Measurements from ENCODE around the gene BORCS6. TPM values are rescaled to one million over a fixed set of nuclear protein-coding genes. Genes with fewer than 3 reads are reported as not detected.
"Not testable (repeated sequence)": the region's sequence is repeated elsewhere in the genome, so short reads cannot be mapped to it uniquely, and the experiment has no call there.

Gene BORCS6
- total RNA-seq, 1 donor from 2014 or later: 7.8 TPM

DNA sequence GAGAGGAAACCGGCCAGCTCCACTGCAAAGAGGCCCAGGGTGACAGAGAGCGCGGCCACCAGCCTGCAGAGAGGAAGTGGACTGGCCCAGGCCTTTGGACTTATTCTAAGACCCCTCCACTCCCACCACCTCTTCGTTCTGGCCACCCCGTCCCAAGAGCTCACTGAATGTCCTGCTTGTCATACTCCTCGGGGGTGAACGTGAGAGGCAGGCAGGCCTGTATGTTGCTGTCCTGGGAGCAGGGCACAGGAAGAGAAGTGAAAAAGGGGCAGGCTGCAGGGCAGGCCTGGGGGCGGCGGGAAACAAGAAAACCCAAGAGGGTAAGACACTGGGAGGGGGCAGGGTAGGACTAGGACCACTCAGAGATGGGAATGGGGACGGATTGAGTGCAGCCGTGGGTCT, 14.2 kb downstream of the BORCS6 start:
- Histone ChIP-seq H3K27me3 (no peaks in the 10 kb centered on the region), H3K9me3 (no peaks in the 10 kb centered on the region), H3K4me1 (peaks cover 23% of the 10 kb centered on the region), H3K36me3 (no peaks in the 10 kb centered on the region), H3K27ac (peak overlapping the region; percentile 84), H3K4me3 (peak overlapping the region; percentile 68)
- ATAC-seq (peak; percentile 22), DNase-seq (no peak)
- intact Hi-C loops (cut with DNase I): no loop called here
- TF ChIP-seq, protein P1, sequence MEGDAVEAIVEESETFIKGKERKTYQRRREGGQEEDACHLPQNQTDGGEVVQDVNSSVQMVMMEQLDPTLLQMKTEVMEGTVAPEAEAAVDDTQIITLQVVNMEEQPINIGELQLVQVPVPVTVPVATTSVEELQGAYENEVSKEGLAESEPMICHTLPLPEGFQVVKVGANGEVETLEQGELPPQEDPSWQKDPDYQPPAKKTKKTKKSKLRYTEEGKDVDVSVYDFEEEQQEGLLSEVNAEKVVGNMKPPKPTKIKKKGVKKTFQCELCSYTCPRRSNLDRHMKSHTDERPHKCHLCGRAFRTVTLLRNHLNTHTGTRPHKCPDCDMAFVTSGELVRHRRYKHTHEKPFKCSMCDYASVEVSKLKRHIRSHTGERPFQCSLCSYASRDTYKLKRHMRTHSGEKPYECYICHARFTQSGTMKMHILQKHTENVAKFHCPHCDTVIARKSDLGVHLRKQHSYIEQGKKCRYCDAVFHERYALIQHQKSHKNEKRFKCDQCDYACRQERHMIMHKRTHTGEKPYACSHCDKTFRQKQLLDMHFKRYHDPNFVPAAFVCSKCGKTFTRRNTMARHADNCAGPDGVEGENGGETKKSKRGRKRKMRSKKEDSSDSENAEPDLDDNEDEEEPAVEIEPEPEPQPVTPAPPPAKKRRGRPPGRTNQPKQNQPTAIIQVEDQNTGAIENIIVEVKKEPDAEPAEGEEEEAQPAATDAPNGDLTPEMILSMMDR (IDR thresholded peaks at IDR 0.05): no peak

DNA sequence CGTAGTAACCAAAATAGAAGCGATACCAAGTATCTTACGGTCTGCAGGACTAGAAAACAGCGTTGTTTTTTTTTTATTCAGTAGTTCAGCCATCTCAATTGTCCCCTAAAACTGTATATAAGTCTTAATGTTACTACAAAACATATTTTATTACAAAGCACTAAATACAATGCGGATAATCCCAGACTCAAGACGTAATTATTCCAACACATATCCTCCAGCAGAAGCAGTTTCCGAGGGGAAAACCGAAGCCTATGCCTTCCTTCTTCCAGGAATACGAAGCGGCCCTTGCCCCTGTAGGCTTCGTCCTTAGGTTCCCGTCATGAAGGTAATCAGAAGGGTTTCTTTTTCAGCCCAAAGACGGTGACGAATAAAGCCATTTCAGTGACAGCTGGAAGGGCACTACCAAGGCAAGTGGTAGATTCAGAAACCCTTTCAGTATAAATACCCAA, 16.1 kb downstream of the BORCS6 start:
- Histone ChIP-seq H3K4me3 (peak overlapping the region; percentile 47), H3K4me1 (peaks cover 23% of the 10 kb centered on the region), H3K36me3 (no peaks in the 10 kb centered on the region), H3K27ac (peak overlapping the region; percentile 99), H3K27me3 (no peaks in the 10 kb centered on the region), H3K9me3 (no peaks in the 10 kb centered on the region)
- intact Hi-C loops (cut with DNase I): no loop called here
- no peak for ATAC-seq
- TF ChIP-seq, protein P1 (IDR thresholded peaks at IDR 0.05): no peak
- DNase-seq: no peak

DNA sequence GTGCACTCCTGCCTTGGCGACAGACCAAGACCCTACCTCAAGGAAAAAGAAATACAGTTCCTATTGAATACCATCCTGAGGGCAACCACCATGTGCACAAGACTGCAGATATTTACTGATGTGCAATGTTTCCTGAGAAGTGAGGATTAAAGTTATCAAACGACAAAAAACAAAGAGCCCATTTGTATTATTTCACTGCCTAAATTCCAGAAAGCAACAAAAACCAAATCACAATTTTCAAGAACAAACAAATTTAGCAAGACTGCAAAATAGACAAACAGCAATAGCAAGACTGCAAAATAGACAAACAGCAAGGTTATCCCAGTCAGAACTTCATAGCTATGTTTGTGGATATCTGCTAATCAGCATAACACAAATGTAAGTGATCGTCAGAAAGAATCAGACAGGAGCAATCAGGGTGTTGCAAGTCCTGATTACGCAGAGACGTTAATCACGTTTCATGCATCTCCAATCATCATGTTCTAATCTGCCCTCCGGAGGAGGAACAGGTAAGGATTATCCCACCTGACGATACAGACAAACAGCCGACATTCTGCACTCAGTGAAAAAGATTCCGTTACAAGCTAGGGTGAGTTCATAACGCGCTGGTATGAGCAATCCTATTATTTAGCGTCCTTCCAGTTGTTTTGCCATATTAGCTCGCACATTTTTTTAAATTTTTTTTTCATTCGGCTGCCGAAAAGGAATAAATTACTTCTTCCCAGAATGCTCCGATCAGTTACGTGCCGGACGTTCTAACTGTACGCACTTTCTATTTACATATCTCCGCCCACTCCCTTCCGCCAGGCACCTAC, 16.7 kb downstream of the BORCS6 start:
- no peaks in the 10 kb centered on the region for H3K36me3 ChIP-seq
- TF ChIP-seq, protein P1 (IDR thresholded peaks at IDR 0.05): no peak
- intact Hi-C loops (cut with DNase I): no loop called here
- peak; percentile 86 for ATAC-seq
- H3K4me3 ChIP-seq: peak overlapping the region; percentile 47
- H3K27ac ChIP-seq: peak overlapping the region; percentile 99
- no peaks in the 10 kb centered on the region for H3K27me3 ChIP-seq
- no peaks in the 10 kb centered on the region for H3K9me3 ChIP-seq
- peak; percentile 82 for DNase-seq
- H3K4me1 ChIP-seq: peaks cover 23% of the 10 kb centered on the region

DNA sequence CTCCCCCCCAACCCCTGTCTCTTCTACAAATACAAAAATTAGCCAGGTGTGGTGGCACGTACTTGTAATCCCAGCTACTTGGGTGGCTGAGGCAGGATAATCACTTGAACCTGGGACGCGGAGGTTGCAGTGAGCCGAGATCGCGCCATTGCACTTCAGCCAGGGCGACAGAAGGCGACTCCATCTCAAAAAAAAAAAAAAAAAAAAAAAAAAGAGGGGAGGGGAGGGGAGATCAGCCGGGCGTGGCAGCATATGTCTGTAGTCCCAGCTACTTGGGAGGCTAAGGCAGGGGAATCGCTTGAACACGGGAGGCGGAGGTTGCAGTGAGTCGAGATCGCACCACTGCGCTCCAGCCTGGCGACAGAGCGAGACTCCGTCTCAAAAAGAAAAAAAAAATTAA, 19.8 kb downstream of the BORCS6 start:
- H3K27me3 ChIP-seq; H3K27ac ChIP-seq; H3K36me3 ChIP-seq; H3K4me1 ChIP-seq; intact Hi-C loops (cut with DNase I); H3K4me3 ChIP-seq; ATAC-seq; DNase-seq; H3K9me3 ChIP-seq: not testable (repeated sequence)

DNA sequence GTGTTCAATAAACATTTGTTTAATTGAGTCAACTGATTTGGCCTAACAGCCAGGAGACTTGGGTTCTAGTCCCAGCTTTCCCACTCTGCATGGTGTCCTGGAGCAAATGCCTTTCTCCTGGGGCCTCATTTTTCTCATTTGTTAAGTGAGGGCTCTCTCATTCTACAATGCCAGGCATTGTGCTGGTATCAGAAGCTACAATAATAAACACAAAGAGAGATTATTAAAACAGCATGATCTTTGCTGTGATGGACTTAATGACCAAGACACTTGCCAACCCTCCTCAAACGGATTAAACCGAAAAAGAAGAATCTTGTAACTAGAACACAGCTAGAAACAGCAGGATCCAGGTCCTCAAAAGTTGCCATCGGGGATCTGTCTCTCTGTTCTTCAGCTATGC, 22.5 kb downstream of the BORCS6 start:
- Histone ChIP-seq H3K27me3 (no peaks in the 10 kb centered on the region), H3K4me3 (no peak overlapping the region), H3K36me3 (no peaks in the 10 kb centered on the region), H3K4me1 (peaks cover 18% of the 10 kb centered on the region), H3K27ac (no peak overlapping the region), H3K9me3 (no peaks in the 10 kb centered on the region)
- TF ChIP-seq, protein P1 (IDR thresholded peaks at IDR 0.05): no peak
- ATAC-seq (no peak), DNase-seq (no peak)
- intact Hi-C loops (cut with DNase I): no loop called here

DNA sequence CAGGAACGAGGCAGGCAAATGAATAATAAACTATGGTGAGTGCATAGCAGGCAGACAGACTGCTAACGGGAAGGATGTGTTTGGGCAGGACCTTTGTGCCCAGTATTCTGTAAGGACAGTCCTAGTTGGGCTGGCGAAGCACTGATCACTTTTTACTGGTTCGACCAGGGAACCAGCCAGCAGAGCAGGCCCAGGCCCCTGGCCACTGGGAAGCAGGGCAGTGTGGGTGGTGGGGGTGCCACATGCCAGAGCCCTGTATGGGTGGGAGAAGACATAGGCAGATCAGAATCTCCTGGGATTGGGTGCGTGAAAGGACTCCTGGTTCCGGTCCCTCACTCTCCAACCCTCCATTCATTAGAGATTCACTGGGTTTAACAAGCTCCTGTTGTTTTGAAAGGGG, 23.2 kb downstream of the BORCS6 start:
- no peaks in the 10 kb centered on the region for H3K27me3 ChIP-seq
- no peak for ATAC-seq
- TF ChIP-seq, protein P1 (IDR thresholded peaks at IDR 0.05): no peak
- no peaks in the 10 kb centered on the region for H3K9me3 ChIP-seq
- no peaks in the 10 kb centered on the region for H3K36me3 ChIP-seq
- H3K4me3 ChIP-seq: no peak overlapping the region
- H3K4me1 ChIP-seq: peaks cover 20% of the 10 kb centered on the region
- peak; percentile 44 for DNase-seq
- intact Hi-C loops (cut with DNase I): no loop called here
- H3K27ac ChIP-seq: no peak overlapping the region
